NT2/D1 (cell line): ENCODE results near the gene DQX1.

ENCODE experiments used
- YY1 ChIP-seq: IDR thresholded peaks from 2 replicates; pipeline ENCODE4 v1.6.1; 2011; ENCODE audit not compliant: insufficient read length, insufficient read depth
- ZNF274 ChIP-seq: IDR thresholded peaks from 2 replicates; pipeline ENCODE4 v1.6.1; 2011; ENCODE audit warnings: mild to moderate bottlenecking, low read depth, low read length

DNA sequence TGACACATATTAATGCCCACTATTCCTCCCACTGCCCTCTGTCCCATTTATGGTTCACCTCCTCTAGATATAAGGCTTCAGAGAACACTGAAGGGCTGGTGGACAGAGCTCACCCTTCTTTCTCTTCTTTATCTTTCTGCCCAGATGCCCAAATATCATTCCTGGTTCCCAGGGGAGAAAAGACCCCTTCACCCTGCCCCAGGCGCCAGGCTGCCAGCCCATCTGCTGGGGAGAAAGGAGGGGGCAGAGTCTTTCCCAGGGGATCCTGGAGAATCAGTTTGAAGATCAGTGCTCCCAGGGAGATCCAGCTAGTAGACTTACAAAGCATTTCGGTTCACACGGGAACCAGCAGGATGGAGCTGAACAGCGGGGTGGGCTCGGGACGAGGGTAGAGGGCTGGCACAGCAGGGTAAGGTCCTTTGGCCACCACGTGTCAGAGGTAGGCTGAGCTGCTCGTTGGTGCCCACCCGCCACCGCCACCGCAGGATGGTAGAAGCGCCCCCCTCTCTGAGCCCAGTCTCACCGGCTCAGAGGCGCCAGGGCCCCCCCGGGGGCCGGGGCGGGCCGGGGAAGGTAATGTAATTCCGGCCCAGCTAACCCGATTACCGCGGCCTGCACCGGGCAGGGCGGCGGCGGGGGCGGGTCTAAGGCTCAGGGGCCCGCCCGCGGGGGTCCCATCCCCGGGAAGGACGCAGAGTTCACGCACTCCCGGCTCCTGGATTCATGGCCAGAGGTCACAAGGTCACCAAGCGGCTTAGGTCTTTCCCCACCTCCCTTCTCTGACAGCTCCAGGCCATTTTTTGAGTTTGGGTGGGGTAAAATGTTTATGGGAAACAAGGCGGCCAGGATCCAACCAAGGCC lies 13.1 kb downstream of the DQX1 start:
- TF ChIP-seq YY1 (no peak), ZNF274 (no peak)
